Measurements from ENCODE around the gene SHISA2.
"Not testable (repeated sequence)": the region's sequence is repeated elsewhere in the genome, so short reads cannot be mapped to it uniquely, and the experiment has no call there.

The SHISA2 gene

DNA sequence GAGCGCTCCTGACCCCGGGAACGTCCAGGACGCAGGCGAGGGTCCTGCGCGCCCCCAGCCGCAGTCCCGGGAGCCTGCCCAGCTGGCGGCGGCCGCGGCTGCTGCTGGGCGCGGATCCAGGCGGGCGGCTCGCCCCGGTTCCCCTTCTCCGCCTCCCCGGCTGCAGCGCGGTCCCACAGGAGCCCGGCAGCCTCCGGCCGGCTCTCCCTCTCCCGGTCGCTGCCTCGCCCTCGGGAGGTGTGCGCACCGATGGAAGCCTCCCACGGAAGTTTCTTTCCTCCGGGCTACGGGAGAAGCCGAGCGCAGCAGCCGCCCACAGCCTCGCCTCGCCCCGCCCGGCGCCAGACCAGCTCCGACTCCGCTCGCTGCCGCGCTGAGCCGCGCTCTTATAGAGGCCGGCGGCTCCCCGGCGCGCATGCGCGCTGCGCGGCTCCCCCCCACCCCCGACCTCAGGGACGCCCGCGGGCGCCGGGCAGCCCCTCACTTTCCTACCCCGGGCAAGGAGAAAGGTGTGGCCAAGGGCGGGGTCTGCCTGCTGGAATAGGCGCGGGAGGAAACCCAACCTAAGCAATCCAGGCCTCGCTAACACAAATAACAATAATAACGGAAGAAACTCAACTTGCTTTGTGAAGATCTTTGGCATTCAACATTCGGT lies at the start of gene SHISA2:
TSS of gene SHISA2 (minus strand) at position 360 of the 655 bp plus-strand sequence. CDS start 1,041 bp downstream, outside the sequence.
- no peak for DNase-seq

DNA sequence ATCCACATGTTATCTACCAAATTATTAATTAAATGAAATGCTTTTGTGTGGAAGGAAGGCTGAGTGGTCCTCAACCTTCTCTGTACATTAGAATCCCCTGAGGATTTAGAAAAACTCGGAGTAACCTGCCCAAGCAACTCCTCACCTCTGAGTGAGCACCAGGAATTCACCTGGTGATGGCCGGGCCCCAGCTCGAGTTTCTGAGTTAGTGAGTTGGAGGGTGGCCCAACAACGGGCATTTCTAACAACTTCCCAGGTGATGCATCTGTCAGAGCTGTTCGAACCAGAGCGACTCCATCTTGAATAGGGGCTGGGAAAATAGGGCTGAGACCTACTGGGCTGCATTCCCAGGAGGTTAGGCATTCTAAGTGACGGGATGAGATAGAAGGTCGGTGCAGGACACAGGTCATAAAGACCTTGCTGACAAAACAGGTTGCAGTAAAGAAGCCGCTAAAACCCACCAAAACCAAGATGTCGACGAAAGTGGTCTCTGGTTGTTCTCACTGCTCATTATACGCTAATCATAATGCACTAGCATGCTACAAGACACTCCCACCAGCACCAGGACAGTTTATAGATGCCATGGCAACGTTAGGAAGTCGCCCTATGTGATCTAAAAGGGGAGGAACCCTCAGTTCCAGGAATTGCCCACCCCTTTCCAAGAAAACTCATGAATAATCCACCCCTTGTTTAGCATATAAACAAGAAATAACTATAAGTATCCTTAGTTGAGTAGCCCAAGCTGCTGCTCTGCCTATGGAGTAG lies 44.2 kb upstream of the SHISA2 start:
- DNase-seq = no peak

DNA sequence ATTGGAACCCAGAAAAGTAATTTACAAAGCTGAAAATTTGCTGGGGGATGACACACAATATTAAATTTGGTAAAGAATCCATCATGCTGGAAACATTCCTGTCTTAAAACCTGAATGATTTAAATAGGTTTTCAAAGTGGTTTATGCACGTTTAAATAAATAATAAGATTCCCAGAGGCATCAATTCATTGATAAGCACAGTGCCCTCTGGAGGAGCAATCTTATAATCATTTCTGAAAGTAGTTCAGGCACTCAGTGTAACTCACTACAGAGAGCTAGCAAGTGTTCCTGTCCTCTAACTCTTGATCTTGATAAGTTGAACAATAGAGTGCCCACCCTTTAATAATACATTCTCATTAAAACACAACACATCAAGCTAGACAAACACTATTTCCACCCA lies 43.5 kb upstream of the SHISA2 start:
- DNase-seq = no peak

- not testable (repeated sequence) for DNase-seq
Measured at GRCh38 chr13:26076821-26077220, 25.0 kb upstream of the SHISA2 start.

DNA sequence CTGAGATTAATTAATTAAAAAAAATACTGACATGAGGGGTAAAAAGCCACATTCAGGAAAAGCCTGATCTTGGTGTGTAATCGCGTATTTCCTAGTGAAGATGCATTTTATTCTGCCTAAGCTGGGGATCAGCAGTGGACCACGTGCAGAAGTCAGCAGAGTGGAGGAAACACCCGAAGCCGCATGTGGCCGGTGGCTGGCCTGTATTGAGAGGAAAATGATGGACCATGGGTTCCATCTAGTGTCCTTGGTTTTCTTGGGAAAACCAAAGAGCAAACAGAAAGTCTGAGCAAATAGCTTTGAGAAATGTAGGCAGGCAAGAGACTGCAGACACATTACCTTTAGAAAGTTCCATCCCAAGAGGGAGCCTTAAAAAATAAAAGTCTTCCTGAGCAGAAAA lies 23.7 kb upstream of the SHISA2 start:
- no peak for DNase-seq

GRCh38 chr13:26074706-26075105 lies 22.9 kb upstream of the SHISA2 start:
- no peak for DNase-seq

GRCh38 chr13:26072335-26072734 lies 20.5 kb upstream of the SHISA2 start:
- not testable (repeated sequence) for DNase-seq

GRCh38 chr13:26071691-26072090 lies 19.9 kb upstream of the SHISA2 start:
- DNase-seq = no peak

DNA sequence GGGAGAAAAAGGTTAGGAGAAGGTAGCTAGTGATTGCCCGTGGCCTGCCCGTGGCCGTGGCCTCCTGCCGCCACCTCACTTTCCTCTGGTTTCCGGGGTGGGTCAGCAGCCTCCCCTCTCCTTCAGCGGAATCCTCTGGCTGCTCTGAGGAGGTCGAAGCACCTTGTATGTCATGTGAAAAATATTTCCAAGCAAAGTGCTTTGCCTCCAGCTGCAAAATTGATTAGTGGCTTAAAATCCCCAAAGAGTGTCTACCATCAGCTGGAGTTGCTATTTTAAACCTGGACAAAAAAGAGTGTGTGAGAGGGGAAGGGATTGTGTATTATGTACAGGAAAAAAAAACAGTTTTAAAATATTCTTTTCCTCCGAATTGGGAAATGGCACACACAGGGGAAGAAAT lies 17.8 kb upstream of the SHISA2 start:
- not testable (repeated sequence) for DNase-seq

DNA sequence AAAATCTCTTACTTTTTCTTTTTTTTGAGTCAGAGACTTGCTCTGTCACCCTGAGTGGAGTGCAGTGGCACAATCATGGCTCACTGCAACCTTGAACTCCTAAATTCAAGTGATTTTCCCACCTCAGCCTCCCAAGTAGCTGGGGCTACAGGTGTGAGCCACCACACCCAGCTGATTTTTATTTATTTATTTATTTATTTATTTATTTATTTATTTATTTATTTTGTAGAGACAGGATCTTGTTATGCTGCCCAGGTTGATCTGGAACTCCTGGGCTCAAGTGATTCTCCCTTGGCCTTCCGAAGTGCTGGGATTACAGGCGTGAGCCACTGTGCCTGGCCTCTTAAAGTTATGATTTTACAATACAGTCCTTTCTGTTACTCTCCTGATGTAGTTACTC lies 16.6 kb upstream of the SHISA2 start:
- not testable (repeated sequence) for DNase-seq

GRCh38 chr13:26067601-26068000 lies 15.8 kb upstream of the SHISA2 start:
- no peak for DNase-seq

DNA sequence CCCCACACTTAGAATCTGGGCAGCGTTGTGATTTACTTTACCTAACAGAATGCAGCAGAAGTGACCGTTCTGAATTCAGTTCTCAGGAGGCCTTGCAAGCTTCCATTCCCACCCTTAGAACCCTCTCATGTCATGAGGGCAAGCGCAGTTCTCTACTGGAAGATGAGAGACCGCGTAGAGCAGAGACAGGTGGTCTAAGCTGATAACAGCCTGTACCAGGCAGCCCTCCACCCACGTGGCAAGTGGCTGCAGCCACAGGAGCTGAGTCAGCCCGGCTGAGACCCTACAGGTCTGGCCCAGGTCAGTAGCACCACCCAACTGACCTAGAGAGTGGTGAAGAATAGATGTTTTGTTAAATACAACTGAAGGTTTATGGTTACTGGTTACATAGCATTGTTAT lies 14.7 kb upstream of the SHISA2 start:
- not testable (repeated sequence) for DNase-seq

- DNase-seq = no peak
Measured at GRCh38 chr13:26062853-26063444, 11.1 kb upstream of the SHISA2 start.

DNA sequence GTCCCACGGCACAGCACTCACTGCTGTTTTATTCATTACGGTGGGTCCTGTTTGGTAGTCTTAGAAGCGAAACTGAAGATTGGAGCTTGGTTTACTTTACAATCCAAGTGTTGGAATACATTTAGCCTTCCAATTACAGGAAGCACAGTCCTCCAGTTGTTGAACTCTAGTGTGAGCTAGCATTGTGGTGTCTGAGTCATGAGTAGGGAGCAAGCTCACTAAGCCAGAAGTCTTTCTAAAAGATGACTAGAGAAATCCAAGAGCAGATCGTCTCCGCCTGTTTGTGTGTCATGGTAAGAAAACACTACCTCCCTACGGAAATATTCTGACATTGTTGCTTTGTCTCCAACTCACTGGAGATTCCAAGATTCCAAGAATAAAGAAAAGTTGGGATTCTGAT lies 10.1 kb upstream of the SHISA2 start:
- no peak for DNase-seq

DNA sequence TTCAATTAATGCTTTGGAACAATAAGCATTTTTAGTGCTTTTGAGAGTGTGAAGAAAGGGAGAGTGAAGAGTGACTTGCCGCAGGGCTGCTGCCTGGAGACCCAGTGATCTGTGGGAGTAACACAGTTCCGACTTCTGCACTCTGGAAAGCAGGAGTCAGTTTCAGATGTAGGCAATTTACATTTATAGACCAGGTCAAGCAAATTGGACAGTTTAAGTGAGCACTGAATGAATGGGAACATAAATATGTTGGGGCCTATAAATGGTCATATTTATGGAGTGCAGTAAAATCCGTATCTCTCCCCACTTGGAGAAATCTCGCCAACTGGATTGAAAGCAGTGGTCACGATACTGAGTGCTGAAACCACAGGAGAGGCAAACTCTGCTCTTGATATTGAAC lies 9.4 kb upstream of the SHISA2 start:
- DNase-seq = no peak

DNA sequence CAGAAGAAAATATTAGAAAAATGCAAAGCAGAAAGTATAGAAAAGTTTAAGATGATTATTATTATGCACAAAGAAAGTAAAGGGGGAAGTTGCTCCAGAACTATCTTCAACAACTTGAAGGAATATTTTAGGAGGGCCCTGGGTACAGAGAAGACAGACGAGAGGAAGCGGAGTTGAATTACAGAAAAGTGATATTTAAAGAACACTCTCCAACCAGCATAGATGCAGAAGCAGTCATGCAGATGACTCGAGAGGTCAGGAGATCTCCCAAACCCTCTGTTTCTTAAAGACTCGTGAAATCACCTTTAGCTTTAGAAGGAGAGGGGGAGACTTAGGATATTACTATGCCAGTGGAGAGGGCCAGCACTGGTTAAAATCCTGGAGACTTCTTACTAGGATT lies 8.5 kb upstream of the SHISA2 start:
- no peak for DNase-seq

DNA sequence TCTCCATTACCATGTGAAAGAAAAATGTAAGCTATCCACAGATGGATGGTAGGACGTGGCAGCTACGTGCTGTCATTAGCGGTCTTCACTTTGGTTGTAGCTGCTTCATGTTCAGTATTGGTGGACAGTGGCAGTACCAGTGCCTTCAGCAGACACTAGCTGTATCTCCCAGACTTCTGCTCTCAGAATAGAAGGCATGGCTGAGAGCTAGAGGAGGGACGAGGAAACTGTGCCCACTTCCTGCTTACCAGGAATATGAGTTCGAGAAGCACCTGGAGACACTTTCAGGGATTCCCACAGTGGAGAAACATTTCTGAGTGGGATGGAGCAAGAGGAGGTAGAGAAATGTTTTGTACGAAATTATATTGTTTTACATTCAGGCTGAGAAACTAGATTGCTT lies 6.9 kb upstream of the SHISA2 start:
- DNase-seq = no peak

DNA sequence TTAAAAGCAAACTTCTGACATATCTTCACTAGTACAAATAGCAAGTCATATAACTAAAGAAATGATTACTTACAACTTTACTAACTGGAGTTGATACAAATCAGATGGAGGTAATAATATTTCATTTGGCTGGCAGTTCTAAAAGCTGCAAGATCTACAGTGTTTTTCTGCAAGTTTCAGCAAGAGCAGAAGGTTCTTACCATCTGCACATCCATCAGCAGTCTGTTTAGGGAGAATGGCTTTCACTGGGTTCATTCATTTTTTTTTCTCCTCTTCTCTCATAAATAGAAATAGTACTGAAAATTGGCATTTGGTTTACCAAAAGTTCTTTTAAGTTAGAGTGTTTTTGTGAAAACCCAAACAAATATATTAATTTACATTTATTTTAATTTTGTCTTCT lies 3.1 kb upstream of the SHISA2 start:
- DNase-seq = no peak

GRCh38 chr13:26053418-26053980 lies 1.7 kb upstream of the SHISA2 start:
- DNase-seq = no peak

GRCh38 chr13:26052337-26052736 lies 521 bp upstream of the SHISA2 start:
- no peak for DNase-seq

- no peak for DNase-seq
Measured at GRCh38 chr13:26051231-26051656, 572 bp downstream of the SHISA2 start.

DNA sequence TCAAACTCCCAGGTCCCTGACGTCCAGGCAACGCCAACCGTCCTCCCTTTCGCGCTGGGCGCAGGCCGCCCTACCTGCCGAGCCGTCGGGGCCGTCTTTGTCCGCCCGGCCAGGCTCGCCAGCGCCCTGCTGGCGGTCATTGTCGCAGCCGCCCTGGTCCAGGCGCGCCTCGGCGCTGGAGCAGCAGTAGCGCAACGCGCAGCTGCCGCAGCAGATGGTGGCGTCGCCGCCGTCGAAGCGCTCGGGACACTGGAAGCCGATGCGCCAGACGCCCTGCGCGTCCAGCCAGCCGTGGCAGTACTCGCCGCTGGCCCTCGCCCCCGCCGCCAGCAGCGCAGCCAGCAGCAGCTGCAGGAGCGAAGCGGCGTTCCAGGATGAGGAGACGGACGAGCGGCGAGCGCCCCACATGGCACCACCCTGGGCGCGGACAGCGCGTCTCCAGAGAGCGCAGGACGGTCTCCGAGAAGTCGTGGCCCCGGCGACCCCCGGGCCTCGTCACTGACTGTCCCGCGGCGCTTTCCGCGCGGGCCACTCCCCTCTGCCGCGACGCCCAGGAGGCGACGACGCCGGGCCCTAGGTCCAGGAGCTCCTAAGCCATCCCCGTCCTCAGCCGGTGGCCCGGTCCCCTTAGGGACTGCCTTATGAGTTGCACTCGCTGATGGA lies 1.1 kb downstream of the SHISA2 start:
- no peak for DNase-seq

- DNase-seq = peak; percentile 7
Measured at GRCh38 chr13:26048741-26049140, 3.1 kb downstream of the SHISA2 start.
